NAMALWA (cell line): ENCODE measurements around the gene RAB4B.
A peak's percentile ranks its signal among the peaks of the same experiment; 100 is the strongest.
"Not testable (repeated sequence)": the region's sequence is repeated elsewhere in the genome, so short reads cannot be mapped to it uniquely, and the experiment has no call there.

Experiments used
- DNase-seq: peaks from one replicate; pipeline ENCODE4 v3.0.0-alpha.2; 2015; ENCODE audit warnings: low spot score

The RAB4B gene

DNA sequence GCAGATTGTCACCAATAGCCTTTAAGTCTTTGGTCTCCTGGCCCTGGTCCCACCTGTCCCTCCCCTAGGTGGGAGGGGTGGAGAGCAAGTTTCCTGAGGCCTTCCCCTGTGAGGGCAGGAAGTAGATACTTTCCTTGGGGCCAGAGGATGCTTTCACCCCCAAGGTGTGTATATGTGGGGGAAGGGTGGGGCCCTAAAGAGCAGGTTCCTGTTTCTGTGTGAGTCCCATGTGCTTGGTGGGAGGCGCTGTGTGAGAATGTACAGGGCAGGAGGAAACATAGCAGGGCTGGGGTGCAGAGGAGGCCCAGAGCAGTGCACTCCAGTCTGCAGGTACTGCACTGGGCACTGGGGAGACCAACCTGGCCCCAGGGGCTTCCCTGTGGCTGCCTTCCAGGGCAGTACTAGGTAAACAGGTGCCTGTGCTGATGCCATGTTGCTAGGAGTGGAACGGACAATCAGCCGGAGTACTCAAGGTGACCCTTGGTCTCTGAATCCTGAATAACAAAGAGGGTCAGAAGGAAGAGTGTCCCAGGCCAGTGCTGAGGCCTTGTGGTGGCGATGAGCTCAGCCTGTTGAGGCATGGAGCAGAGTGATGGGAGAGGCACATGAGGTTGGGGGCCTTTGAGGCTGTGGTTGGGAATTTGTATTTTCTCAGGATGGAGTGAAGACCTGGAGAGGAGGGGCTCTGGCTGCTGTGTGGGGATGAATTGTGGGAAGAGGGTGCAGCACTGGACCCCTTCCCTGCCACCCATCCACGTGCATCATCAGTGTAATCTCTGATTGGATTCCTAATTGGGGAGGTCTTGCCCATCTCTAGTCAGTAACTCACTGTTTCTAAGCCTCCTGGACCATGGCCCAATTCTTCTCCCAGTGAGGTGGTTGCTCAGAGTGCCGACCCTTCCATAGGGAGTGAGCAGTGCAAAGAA is 26.1 kb downstream of the RAB4B start:
- DNase-seq: peak; percentile 51

DNA sequence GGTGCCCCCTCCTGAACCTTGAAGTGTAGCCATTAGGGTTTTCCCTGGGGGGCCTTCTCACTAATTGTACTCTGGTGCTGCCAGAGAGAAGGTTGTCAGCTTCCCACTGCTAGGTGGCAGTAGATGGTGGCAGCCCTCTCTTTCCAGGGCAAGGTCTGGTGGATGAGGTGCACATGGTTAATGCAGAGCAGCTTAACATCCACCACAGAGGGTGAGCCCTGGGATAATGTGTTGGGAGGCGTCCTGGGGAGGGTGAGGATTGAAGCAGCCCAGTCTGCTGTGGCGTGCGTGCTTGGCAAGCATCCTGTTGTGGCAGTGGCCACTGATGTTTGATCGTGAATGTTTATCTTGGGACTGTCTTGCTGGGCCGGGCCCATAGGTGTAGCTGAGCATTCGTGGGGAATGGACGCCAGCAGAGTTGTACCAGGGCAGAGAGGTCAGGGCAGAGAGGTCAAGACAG is 26.8 kb downstream of the RAB4B start:
- DNase-seq: no peak

GRCh38 chr19:40805258-40805868 is 27.3 kb downstream of the RAB4B start:
- no peak for DNase-seq

GRCh38 chr19:40806423-40807146 is 28.5 kb downstream of the RAB4B start:
- peak; percentile 68 for DNase-seq

DNA sequence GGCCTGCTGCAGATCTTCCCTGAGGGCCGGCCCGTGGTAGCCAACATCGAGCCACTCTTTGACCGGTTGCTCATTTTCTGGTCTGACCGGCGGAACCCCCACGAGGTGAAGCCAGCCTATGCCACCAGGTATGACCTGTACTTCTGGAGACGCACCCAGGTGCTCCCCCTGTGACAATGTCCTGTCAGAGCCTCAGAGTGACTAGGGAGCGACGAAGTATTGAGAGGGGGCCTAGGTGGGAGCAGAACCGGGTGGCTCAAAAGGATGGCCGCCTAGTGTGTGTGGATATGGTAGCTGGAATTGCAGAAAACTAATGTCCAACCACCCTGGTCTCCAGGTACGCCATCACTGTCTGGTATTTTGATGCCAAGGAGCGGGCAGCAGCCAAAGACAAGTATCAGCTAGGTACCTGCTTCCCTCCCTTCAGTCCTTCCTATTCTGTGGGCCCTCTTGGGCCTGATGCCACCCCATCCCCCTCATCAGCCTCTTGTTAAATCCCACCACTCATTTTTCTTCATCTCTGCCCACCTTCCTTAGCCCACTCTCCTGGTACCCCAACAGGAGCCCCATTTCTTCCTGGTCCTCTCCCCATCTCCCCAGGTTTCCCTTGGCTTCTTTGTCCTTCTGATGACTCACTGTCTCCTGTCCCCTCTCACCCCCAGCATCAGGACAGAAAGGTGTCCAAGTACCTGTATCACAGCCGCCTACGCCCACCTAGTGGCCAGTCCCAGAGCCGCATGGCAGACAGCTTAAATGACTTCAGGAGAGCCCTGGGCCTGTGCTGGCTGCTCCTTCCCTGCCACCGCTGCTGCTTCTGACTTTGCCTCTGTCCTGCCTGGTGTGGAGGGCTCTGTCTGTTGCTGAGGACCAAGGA is 29.3 kb downstream of the RAB4B start:
- no peak for DNase-seq

GRCh38 chr19:40808021-40808325 is 29.9 kb downstream of the RAB4B start:
- no peak for DNase-seq

DNA sequence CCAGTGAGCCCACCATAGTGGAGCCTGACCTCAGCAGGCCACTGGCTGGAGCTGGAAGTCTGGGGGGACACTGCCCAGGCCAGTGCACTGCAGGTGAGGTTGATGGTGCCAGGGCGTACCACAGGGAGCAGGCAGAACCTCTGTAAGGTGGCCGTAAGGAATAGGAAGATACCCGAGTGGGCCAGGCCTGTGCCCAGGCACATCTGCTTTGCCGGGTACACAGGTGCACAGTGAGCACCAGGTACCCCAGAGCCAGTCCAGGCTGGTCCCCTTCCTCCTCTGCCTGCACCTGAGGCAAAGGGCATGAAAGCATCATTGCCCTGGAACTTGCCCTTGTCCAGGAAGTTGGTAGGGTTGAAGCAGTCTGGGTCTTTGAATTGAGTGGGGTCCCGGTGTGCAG is 30.4 kb downstream of the RAB4B start:
- no peak for DNase-seq

DNA sequence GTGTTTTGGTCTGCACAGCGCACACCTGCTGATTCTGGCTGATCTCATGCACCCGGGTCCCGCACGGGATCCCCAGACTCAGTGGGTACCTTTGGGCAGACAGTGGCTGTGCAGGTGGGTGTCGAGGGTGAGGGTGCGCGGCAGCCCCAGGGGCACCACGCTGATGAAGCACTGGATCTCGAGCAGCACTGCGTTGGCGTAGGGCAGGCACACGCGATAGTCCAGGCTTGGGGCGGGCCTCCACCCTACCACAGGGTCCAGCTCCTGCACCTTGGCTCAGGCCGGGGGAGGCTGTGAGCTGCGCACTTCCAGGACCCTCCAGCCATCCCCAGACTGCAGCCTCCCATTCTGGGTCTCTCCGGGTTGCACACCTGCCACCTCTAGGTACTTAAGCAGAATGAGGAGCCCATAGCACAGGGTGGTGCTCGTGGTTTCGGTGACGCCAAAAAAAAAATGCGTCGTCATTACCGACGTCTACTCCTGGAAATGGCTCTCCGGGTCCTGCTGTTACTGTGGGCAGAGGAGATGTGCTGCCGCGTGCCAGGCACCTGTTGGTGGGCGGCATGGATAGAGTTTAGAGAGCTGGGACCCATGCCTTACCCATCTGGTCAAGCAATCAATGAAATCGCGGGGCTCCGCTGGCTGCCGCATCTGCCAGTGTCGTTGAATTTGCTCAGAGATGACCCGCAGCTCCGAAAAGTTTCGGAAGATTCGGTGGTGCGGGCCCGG is 31.5 kb downstream of the RAB4B start:
- DNase-seq: no peak

DNA sequence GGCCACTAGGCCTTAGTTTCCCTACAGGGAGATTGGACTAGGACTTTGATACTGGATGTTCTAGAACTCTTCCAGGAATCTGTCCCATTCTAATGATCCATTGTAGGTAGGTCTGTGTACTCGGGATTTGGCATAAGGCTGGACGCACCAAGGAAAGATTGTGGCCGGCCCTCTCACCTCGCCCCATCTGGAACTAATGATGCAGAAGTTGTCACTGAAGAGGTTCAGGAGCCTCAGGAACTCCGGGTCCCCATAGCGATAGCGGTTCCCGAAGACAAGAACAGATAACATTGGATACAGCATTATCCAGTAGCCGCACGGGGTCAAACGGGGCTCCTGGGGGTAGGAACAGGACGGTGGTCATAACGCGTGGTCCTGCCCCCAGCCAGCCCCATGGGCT is 32.1 kb downstream of the RAB4B start:
- DNase-seq: no peak

DNA sequence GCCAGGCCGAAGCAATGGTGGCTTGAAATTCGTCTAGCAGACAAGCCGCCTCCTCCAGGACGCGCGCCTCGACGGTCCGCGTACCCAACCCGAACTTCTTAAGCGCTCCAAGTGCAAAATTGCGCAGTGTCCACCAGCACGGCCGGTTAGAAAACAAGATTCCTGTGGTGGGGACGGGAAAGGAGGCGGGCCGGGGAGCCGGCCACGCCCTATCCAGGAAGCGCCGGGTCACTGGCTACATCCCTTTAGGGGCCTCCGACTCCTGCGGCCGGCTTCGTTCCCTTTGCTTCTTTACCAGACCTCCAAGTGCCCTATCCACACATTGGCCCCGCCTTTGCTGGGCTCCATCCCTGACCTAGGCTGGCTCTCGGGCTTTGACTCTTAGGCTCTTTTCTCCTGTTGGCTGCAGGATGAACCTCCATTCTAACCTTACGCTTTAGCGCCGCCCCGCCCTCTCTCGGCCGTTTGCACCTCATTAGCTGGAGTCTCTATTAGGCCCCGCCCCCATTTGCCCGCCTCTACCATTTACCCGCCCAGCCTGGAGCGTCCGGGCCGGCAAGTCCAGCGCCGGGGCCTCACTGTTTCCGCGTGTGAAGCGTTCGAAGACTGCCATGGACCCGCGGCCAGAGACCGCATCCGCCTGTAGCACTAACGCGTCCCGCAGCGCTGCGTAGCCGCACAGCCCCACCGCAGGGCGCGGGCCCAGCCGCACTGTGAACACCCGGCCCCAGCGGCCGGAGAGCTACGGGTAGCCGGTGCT is 32.8 kb downstream of the RAB4B start:
- DNase-seq: peak; percentile 39

DNA sequence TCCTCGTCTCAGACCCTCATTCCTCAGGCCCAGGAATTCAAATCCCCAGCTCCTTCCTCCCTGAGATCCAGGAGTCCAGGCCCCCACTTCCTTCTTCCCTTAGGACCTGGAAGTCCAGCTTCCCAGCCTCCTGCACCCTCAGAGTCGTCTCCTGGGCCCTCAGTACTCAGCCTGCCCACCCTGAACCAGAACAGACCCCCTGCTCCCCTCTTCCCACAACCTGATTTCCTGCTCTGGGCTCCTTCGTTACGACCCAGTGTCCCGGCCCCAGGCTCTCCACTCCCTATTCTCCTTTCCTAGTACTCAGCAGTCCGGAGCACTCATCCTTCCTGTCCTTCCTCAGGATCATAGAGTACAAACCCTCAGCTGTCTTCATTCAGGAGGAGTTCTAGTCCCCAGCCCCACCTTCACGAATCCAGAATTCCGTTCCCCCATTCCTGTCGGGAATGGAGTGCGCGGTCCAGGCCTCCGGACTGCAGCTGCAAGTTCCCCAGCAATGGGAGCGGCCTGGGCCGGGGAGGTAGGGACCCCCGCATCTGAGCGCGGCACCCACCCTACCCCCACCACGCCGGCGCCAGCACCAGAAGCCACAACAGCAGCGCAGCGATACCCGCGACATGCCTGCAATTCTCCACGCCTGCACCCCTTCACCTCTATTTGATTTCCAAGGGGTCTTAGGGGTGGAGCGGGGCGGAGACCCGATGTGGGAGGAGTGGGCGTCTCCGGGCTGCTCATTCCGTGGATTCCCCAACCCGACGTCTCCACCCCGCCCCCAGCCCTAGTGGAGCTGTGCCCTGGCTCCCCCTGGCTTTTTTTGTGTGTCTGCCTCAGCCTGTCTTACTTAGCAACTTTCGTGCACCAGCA is 33.7 kb downstream of the RAB4B start:
- DNase-seq: no peak

DNA sequence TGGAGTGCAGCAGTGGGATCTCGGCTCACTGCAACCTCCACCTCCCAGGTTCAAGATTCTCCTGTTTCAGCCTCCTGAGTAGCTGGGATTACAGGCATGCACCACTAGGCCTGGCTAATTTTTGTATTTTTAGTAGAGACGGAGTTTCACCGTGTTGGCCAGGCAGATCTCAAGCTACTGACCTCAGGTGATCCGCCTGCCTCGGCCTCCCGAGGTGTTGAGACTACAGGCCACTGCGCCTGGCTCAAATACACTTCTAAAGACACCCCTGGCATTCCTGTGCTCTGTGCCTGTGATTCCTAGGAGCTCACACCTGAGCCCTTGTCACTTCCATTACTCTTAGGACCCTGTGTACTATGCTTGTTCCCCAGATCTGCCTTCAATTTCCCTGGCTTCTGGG is 34.5 kb downstream of the RAB4B start:
- DNase-seq: not testable (repeated sequence)

- no peak for DNase-seq
These were observed 35.1 kb downstream of the RAB4B start for GRCh38 chr19:40813182-40813581.

DNA sequence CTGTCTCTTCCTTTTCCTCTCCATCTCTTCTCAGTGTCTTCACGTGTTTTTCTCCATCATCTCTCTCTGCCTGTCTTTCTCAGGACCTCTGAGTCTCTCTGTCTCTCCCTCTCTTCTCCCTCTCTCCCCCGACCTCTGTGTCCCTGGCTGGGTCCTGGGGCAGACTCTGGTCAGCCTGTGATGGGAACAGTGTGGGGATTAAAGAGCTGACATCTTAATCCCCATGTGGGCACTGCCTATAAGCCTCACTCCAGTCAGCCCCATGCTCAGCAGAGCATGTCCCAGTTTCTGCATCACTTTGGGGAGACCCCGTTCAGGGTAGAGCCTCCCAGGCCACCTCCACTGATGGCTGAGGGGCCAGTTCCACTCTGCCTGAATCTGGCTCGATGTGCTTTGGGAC is 37.2 kb downstream of the RAB4B start:
- DNase-seq: no peak

DNA sequence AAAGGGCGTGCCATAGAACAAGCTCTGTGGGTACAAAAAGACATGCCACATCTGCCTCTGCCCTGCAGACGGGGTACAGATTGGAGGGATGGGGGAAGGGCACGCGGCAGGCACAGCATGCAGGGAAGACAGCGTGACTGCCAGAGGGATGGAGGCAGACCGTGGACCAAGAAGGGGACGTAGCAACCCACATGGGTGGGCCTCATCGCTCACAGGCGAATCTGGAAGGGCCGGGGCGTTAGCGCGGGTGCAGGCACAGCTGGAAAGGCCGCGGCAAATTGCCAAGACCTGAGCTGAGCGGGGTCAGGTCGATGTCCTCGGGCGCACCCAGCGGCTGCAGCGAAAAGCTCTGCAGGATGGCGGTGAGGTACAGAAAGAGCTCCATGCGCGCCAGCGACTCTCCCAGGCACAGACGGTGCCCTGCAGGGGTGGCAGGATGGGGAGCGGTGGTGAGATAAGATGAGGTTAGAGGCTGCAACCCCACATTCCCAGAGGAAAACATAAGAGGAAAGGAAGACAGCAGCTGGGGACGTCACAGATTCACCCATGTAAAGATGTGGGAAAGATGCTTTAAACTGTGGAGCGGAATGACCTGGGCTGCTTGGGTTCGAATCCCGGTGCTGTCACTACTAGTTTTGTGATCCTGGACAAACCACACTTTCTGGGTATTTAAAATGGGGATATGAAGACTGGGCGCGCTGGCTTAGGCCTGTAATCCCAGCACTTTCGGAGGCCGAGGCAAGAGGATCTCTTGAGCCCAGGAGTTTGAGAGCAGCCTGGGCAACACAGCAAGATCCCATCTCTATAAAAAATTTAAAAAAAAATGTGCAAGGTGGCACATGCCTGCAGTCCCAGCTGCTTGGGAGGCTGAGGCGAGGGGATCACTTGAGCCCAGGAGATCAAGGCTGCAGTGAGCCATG is 40.7 kb downstream of the RAB4B start:
- peak; percentile 62 for DNase-seq

GRCh38 chr19:40819479-40820234 is 41.6 kb downstream of the RAB4B start:
- DNase-seq: peak; percentile 70

GRCh38 chr19:40822161-40822560 is 44.1 kb downstream of the RAB4B start:
- DNase-seq: no peak
